Trophoblast cell (in vitro differentiated cells and primary cell): ENCODE results near the gene UCK2.
A peak's percentile ranks its signal among the peaks of the same experiment; 100 is the strongest.

Source experiments
- DNase-seq, 2 donors: peaks; one replicate each; pipeline ENCODE4 v3.0.0-alpha.2; 2016
- H2AFZ ChIP-seq: 2 replicates; pipeline ENCODE4 v1.6.1; 2013; ENCODE audit warnings: low read length, moderate library complexity, mild to moderate bottlenecking; ENCODE audit not compliant: insufficient read depth, poor library complexity
- H2AK5ac ChIP-seq: 2 replicates; pipeline ENCODE4 v1.6.1; 2013; ENCODE audit warnings: mild to moderate bottlenecking, low read length
- H2BK120ac ChIP-seq: 2 replicates; pipeline ENCODE4 v1.6.1; 2013; ENCODE audit warnings: low read length, mild to moderate bottlenecking, moderate library complexity; ENCODE audit not compliant: insufficient read depth, poor library complexity
- H2BK12ac ChIP-seq: 2 replicates; pipeline ENCODE4 v1.6.1; 2013; ENCODE audit warnings: mild to moderate bottlenecking, low read length, moderate library complexity
- H2BK5ac ChIP-seq: 2 replicates; pipeline ENCODE4 v1.6.1; 2013; ENCODE audit warnings: low read length, low read depth, moderate library complexity, mild to moderate bottlenecking; ENCODE audit not compliant: poor library complexity
- H3K14ac ChIP-seq: 2 replicates; pipeline ENCODE4 v1.6.1; 2013; ENCODE audit warnings: mild to moderate bottlenecking, low read length
- H3K18ac ChIP-seq: 2 replicates; pipeline ENCODE4 v1.6.1; 2013; ENCODE audit warnings: mild to moderate bottlenecking, low read length
- H3K23ac ChIP-seq: 2 replicates; pipeline ENCODE4 v1.6.1; 2013; ENCODE audit warnings: low read length
- H3K27ac ChIP-seq: 2 replicates; pipeline ENCODE4 v1.5.1; 2013; ENCODE audit warnings: low read depth, mild to moderate bottlenecking, inconsistent platforms, low read length, moderate library complexity
- H3K27me3 ChIP-seq: 2 replicates; pipeline ENCODE4 v1.6.1; 2013; ENCODE audit warnings: inconsistent platforms, mild to moderate bottlenecking, low read length, moderate library complexity; ENCODE audit not compliant: insufficient read depth
- H3K36me3 ChIP-seq, 2 experiments: 1 replicate in 1 of 2; 2 replicates in 1 of 2; pipeline ENCODE4 v1.6.1; 2013; ENCODE audit warnings: low read length in 2 of 2, mild to moderate bottlenecking in 2 of 2, moderate library complexity in 1 of 2; ENCODE audit not compliant: insufficient read depth in 2 of 2, control insufficient read depth in 1 of 2
- H3K4ac ChIP-seq: 2 replicates; pipeline ENCODE4 v1.6.1; 2013; ENCODE audit warnings: low read depth, mild to moderate bottlenecking, low read length, moderate library complexity
- H3K4me1 ChIP-seq, 2 experiments: 1 replicate in 1 of 2; 2 replicates in 1 of 2; pipeline ENCODE4 v1.6.1; 2013; ENCODE audit warnings: low read length in 2 of 2, mild to moderate bottlenecking in 2 of 2, moderate library complexity in 1 of 2; ENCODE audit not compliant: insufficient read depth in 2 of 2, control insufficient read depth in 1 of 2
- H3K4me2 ChIP-seq: 2 replicates; pipeline ENCODE4 v1.6.1; 2013; ENCODE audit warnings: inconsistent platforms, mild to moderate bottlenecking, low read length, moderate library complexity
- H3K4me3 ChIP-seq: 2 replicates; pipeline ENCODE4 v1.5.1; 2013; ENCODE audit warnings: mild to moderate bottlenecking, low read depth, low read length, inconsistent platforms
- H3K79me1 ChIP-seq: one replicate; pipeline ENCODE4 v1.6.1; 2013; ENCODE audit warnings: low read length
- H3K79me2 ChIP-seq: 2 replicates; pipeline ENCODE4 v1.6.1; 2013; ENCODE audit warnings: low read length, mild to moderate bottlenecking; ENCODE audit not compliant: control insufficient read depth, insufficient read depth, poor library complexity
- H3K9ac ChIP-seq: 2 replicates; pipeline ENCODE4 v1.6.1; 2013; ENCODE audit warnings: mild to moderate bottlenecking, low read length
- H3K9me3 ChIP-seq: 2 replicates; pipeline ENCODE4 v1.6.1; 2013; ENCODE audit warnings: low read depth, mild to moderate bottlenecking, control low read depth, inconsistent platforms, low read length; ENCODE audit not compliant: insufficient read depth
- H4K12ac ChIP-seq: 2 replicates; pipeline ENCODE4 v1.6.1; 2013; ENCODE audit warnings: low read depth, mild to moderate bottlenecking, low read length, moderate library complexity
- H4K8ac ChIP-seq: 2 replicates; pipeline ENCODE4 v1.6.1; 2013; ENCODE audit warnings: low read depth, mild to moderate bottlenecking, low read length, moderate library complexity
- H4K91ac ChIP-seq: one replicate; pipeline ENCODE4 v1.6.1; 2013; ENCODE audit warnings: low read depth, mild to moderate bottlenecking, low read length, moderate library complexity
- WGBS: extraction: QIAGEN DNeasy Blood & Tissue Kit; methylation state at CpG from one replicate; pipeline ENCODE4 v1.1.7; 2013; ENCODE audit warnings: missing lambda C conversion rate; ENCODE audit not compliant: insufficient read length, insufficient coverage; ENCODE audit errors: extremely low coverage; 5-methylcytosine and 5-hydroxymethylcytosine counted together

The UCK2 gene

GRCh38 chr1:165834229-165834628, 6.8 kb downstream of the UCK2 start:
- H4K91ac ChIP-seq: no peak overlapping the region
- WGBS: no CpG with 5 or more reads among the region's 1 CpG

GRCh38 chr1:165834881-165835280, 7.5 kb downstream of the UCK2 start:
- Histone ChIP-seq H3K9me3 (no peaks in the 10 kb centered on the region), H3K4me1 (peaks cover 5 to 10% of the 10 kb centered on the region in 2 experiments), H3K27me3 (no peaks in the 10 kb centered on the region), H3K4me3 (no peak overlapping the region), H3K4ac (peak overlapping the region; percentile 84), H3K23ac (no peak overlapping the region), H3K27ac (no peak overlapping the region), H3K18ac (no peak overlapping the region), H4K8ac (no peak overlapping the region), H3K14ac (no peak overlapping the region), H4K12ac (no peak overlapping the region), H4K91ac (no peak overlapping the region), H3K79me1 (no peaks in the 10 kb centered on the region), H2AK5ac (no peak overlapping the region), H2BK5ac (no peak overlapping the region), H3K9ac (no peak overlapping the region), H3K79me2 (peaks cover 27% of the 10 kb centered on the region), H2BK12ac (no peak overlapping the region), H3K36me3 (peaks cover 0 to 6% of the 10 kb centered on the region in 2 experiments), H2BK120ac (no peak overlapping the region), H3K4me2 (no peak overlapping the region), H2AFZ (no peak overlapping the region)
- WGBS: no CpG with 5 or more reads among the region's 3 CpGs
- no peak for DNase-seq

More at GRCh38 chr1:165834229-165834628, 6.8 kb downstream of the UCK2 start:
- Histone ChIP-seq H3K4me1 (peaks cover 5 to 14% of the 10 kb centered on the region in 2 experiments), H2BK120ac (no peak overlapping the region), H2BK12ac (no peak overlapping the region), H3K18ac (no peak overlapping the region), H3K79me1 (peaks cover under 1% of the 10 kb centered on the region), H4K12ac (no peak overlapping the region), H2BK5ac (no peak overlapping the region), H3K4ac (peak overlapping the region; percentile 96), H3K27ac (no peak overlapping the region), H3K23ac (no peak overlapping the region), H3K79me2 (peaks cover 28% of the 10 kb centered on the region), H3K9me3 (no peaks in the 10 kb centered on the region), H3K36me3 (peaks cover 0 to 6% of the 10 kb centered on the region in 2 experiments), H4K8ac (no peak overlapping the region), H2AK5ac (no peak overlapping the region), H3K27me3 (no peaks in the 10 kb centered on the region), H3K14ac (no peak overlapping the region), H3K9ac (no peak overlapping the region), H3K4me2 (no peak overlapping the region), H3K4me3 (no peak overlapping the region), H2AFZ (no peak overlapping the region)
- no peak for DNase-seq

- peak overlapping the region; percentile 53 for H3K4ac ChIP-seq
- H4K12ac ChIP-seq: no peak overlapping the region
- H3K9me3 ChIP-seq: no peaks in the 10 kb centered on the region
- H2BK12ac ChIP-seq: no peak overlapping the region
- H3K79me1 ChIP-seq: no peaks in the 10 kb centered on the region
- no peak overlapping the region for H3K27ac ChIP-seq
- peaks cover 5 to 9% of the 10 kb centered on the region in 2 experiments for H3K4me1 ChIP-seq
- DNase-seq: no peak
- no peak overlapping the region for H3K14ac ChIP-seq
- H3K4me2 ChIP-seq: no peak overlapping the region
- H4K8ac ChIP-seq: no peak overlapping the region
- no peaks in the 10 kb centered on the region for H3K36me3 ChIP-seq
- no peaks in the 10 kb centered on the region for H3K27me3 ChIP-seq
- H3K18ac ChIP-seq: peak overlapping the region; percentile 38
- no peak overlapping the region for H2AK5ac ChIP-seq
- no peak overlapping the region for H2BK5ac ChIP-seq
- H2BK120ac ChIP-seq: no peak overlapping the region
- H3K23ac ChIP-seq: no peak overlapping the region
- WGBS: no CpG with 5 or more reads among the region's 6 CpGs
- no peak overlapping the region for H3K4me3 ChIP-seq
- H2AFZ ChIP-seq: no peak overlapping the region
- H3K79me2 ChIP-seq: peaks cover 15% of the 10 kb centered on the region
- peak overlapping the region; percentile 29 for H3K9ac ChIP-seq
- no peak overlapping the region for H4K91ac ChIP-seq
These were observed 9.5 kb downstream of the UCK2 start for GRCh38 chr1:165836664-165837482.

GRCh38 chr1:165837838-165838364, 10.5 kb downstream of the UCK2 start:
- WGBS: no CpG with 5 or more reads among the region's 6 CpGs
- Histone ChIP-seq H3K23ac (no peak overlapping the region), H3K9ac (no peak overlapping the region), H2AFZ (no peak overlapping the region), H3K4me3 (no peak overlapping the region), H3K4me2 (no peak overlapping the region), H3K79me1 (no peaks in the 10 kb centered on the region), H2BK5ac (no peak overlapping the region), H3K9me3 (peaks cover 2% of the 10 kb centered on the region), H3K4me1 (peaks cover 8 to 12% of the 10 kb centered on the region in 2 experiments), H4K12ac (no peak overlapping the region), H2BK120ac (no peak overlapping the region), H3K27me3 (no peaks in the 10 kb centered on the region), H3K36me3 (no peaks in the 10 kb centered on the region), H3K79me2 (peaks cover 13% of the 10 kb centered on the region), H4K8ac (no peak overlapping the region), H3K14ac (no peak overlapping the region), H2BK12ac (no peak overlapping the region), H4K91ac (no peak overlapping the region), H2AK5ac (no peak overlapping the region), H3K27ac (no peak overlapping the region), H3K4ac (peak overlapping the region; percentile 77), H3K18ac (no peak overlapping the region)
- no peak for DNase-seq
